Gastrocnemius medialis (tissue), 4 donors: ENCODE data around the gene RTTN. TPM values are rescaled to one million over a fixed set of nuclear protein-coding genes. Genes with fewer than 3 reads are reported as not detected.

ENCODE experiments used
- ATAC-seq, 2 donors: fragments of 150-250 bp; one replicate each; pipeline ENCODE4 v1.9.1; 2016
- DNase-seq, 2 donors: peaks; one replicate each; pipeline ENCODE4 v3.0.0-alpha.2; 2019
- H3K27ac ChIP-seq, 4 donors: fragments of 200-600 bp; sonication (generic); 1 replicate in 1 of 4; 2 replicates in 3 of 4; pipeline ENCODE4 v1.5.1; 2016 to 2018; ENCODE audit warnings: mild to moderate bottlenecking in 2 of 4, moderate library complexity in 1 of 4
- H3K27me3 ChIP-seq, 3 donors: fragments of 200-600 bp; sonication (generic) in 2 of 3; 1 replicate in 1 of 3; 2 replicates in 2 of 3; pipeline versions ENCODE4 v1.5.1 to v1.6.0; 2016 to 2019; ENCODE audit warnings: mild to moderate bottlenecking in 1 of 3, moderate library complexity in 1 of 3
- H3K36me3 ChIP-seq, 2 donors: fragments of 200-600 bp; sonication (generic) in 1 of 2; one replicate each; pipeline ENCODE4 v1.5.1; 2017 to 2018
- H3K4me1 ChIP-seq, 2 donors: fragments of 200-600 bp; sonication (generic) in 1 of 2; one replicate each; pipeline ENCODE4 v1.5.1; 2016 to 2017; ENCODE audit warnings: mild to moderate bottlenecking in 2 of 2
- H3K4me3 ChIP-seq, 4 donors: fragments of 200-600 bp; sonication (generic) in 3 of 4; 1 replicate in 1 of 4; 2 replicates in 3 of 4; pipeline ENCODE4 v1.5.1; 2016 to 2019; ENCODE audit warnings: mild to moderate bottlenecking in 2 of 4
- H3K9me3 ChIP-seq, 3 donors: fragments of 200-600 bp; sonication (generic) in 2 of 3; 1 replicate in 1 of 3; 2 replicates in 2 of 3; pipeline ENCODE4 v1.5.1; 2016 to 2019
- CTCF ChIP-seq, 5 experiments: fragments of 450-650 bp in 3 of 5; fragments of 200-600 bp in 2 of 5; sonication (generic) in 2 of 5; IDR thresholded peaks in 4 of 5; conservative IDR thresholded peaks in 1 of 5; 1 replicate in 4 of 5; 2 replicates in 1 of 5; pipeline ENCODE4 v1.5.1; 2016 to 2019; ENCODE audit warnings: antibody characterized with exemption in 5 of 5, mild to moderate bottlenecking in 3 of 5, moderate library complexity in 3 of 5
- POLR2A ChIP-seq, 2 donors: fragments of 450-650 bp; IDR thresholded peaks; one replicate each; pipeline ENCODE4 v1.6.1; 2017; ENCODE audit warnings: antibody characterized with exemption in 2 of 2, mild to moderate bottlenecking in 2 of 2, moderate library complexity in 2 of 2
- in situ Hi-C, 4 donors: fragments of 200-750 bp; cut with MboI; loops; one replicate each; pipeline versions ENCODE4 v1.15.0 to v1.8.0; 2017; ENCODE audit warnings: low sequenced_read_pairs in 4 of 4
- intact Hi-C: fragments of 100-400 bp; cut with DNase I; formaldehyde crosslinking; loops from one replicate; pipeline ENCODE4 v1.15.1; 2023; ENCODE audit warnings: low total_unique reads
- total RNA-seq, 4 donors: library from RNA; depleted of rRNA; stranded (reverse); fragments of >200 nt; gene quantifications; one replicate each; pipeline versions ENCODE4 v1.1.0 to v1.2.3, GENCODE V29; 2016

RTTN gene
- total RNA-seq, 4 donors from 2014 or later: 3.2 to 9.7 (median 4.9) TPM

GRCh38 chr18:70166668-70167067 is 38.8 kb downstream of the RTTN start:
- intact Hi-C loops (no loop called here), in situ Hi-C loops (no loop called here)
- H3K27ac ChIP-seq: no peak overlapping the region
- ATAC-seq (no peak), DNase-seq (no peak)
- no peak overlapping the region for H3K4me3 ChIP-seq
- no peak for TF ChIP-seq POLR2A (IDR thresholded peaks at IDR 0.05)
- TF ChIP-seq CTCF (IDR thresholded peaks at IDR 0.05 in 4 of 5, conservative IDR thresholded peaks at IDR 0.05 in 1 of 5): no peak
- no peaks in the 10 kb centered on the region for H3K27me3 ChIP-seq
- H3K9me3 ChIP-seq: no peaks in the 10 kb centered on the region
- no peaks in the 10 kb centered on the region for H3K36me3 ChIP-seq
- no peaks in the 10 kb centered on the region for H3K4me1 ChIP-seq

DNA sequence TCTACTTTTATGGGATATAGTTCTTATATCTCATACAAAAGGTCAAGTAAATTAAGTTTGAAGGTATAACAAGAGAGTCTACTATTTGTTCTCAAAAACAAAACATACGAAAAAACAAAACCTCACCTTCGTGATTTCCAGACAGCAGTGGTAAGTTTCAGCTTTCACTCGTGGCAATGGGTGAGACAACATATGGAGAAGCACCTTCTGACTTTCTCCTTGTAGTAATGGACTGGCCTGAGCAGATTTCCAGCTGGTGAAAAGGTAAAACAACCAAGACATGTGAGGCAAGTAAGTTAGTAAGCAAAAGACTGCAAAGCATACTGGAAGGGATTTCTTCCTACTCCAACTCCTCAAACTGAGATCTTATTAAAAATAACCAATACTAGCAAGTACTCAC is 39.6 kb downstream of the RTTN start:
- Histone ChIP-seq H3K4me1 (no peaks in the 10 kb centered on the region), H3K4me3 (no peak overlapping the region), H3K9me3 (no peaks in the 10 kb centered on the region), H3K36me3 (peaks cover 0 to 1% of the 10 kb centered on the region in 2 donors), H3K27ac (no peak overlapping the region), H3K27me3 (no peaks in the 10 kb centered on the region)
- DNase-seq: no peak
- ATAC-seq: no peak
- in situ Hi-C loops: no loop called here
- TF ChIP-seq CTCF (IDR thresholded peaks at IDR 0.05 in 4 of 5, conservative IDR thresholded peaks at IDR 0.05 in 1 of 5) (no peak), POLR2A (IDR thresholded peaks at IDR 0.05) (no peak)
- intact Hi-C loops: no loop called here

- H3K4me3 ChIP-seq: no peak overlapping the region
- in situ Hi-C loops (no loop called here), intact Hi-C loops (no loop called here)
- no peak for DNase-seq
- TF ChIP-seq CTCF (IDR thresholded peaks at IDR 0.05 in 4 of 5, conservative IDR thresholded peaks at IDR 0.05 in 1 of 5) (no peak), POLR2A (IDR thresholded peaks at IDR 0.05) (no peak)
- no peak for ATAC-seq
- no peaks in the 10 kb centered on the region for H3K27me3 ChIP-seq
- peaks cover 0 to 4% of the 10 kb centered on the region in 2 donors for H3K36me3 ChIP-seq
- H3K4me1 ChIP-seq: no peaks in the 10 kb centered on the region
- H3K27ac ChIP-seq: no peak overlapping the region
- no peaks in the 10 kb centered on the region for H3K9me3 ChIP-seq
Measured at GRCh38 chr18:70160073-70160678, 45.3 kb downstream of the RTTN start.

- Histone ChIP-seq H3K9me3 (no peaks in the 10 kb centered on the region), H3K27me3 (no peaks in the 10 kb centered on the region), H3K27ac (no peak overlapping the region), H3K4me1 (no peaks in the 10 kb centered on the region), H3K36me3 (peaks cover 0 to 4% of the 10 kb centered on the region in 2 donors), H3K4me3 (no peak overlapping the region)
- intact Hi-C loops: no loop called here
- ATAC-seq (no peak), DNase-seq (no peak)
- in situ Hi-C loops: no loop called here
- TF ChIP-seq POLR2A (IDR thresholded peaks at IDR 0.05) (no peak), CTCF (IDR thresholded peaks at IDR 0.05 in 4 of 5, conservative IDR thresholded peaks at IDR 0.05 in 1 of 5) (no peak)
Measured at GRCh38 chr18:70158992-70159717, 46.3 kb downstream of the RTTN start.
